Peyer's patch (tissue), 4 donors: Measurements from ENCODE around the gene RSU1.

ENCODE experiments used
- POLR2A ChIP-seq, 2 donors: fragments of 450-650 bp; IDR thresholded peaks; one replicate each; pipeline ENCODE4 v1.5.1; 2017; ENCODE audit warnings: antibody characterized with exemption in 2 of 2, mild to moderate bottlenecking in 2 of 2, moderate library complexity in 2 of 2
- TF ChIP-seq, protein P1 (sequence below), 6 experiments: fragments of 450-650 bp in 4 of 6; fragments of 200-600 bp in 2 of 6; sonication (generic) in 1 of 6; IDR thresholded peaks; one replicate each; pipeline ENCODE4 v1.5.1; 2017 to 2019; ENCODE audit warnings: antibody characterized with exemption in 6 of 6, mild to moderate bottlenecking in 3 of 6, moderate library complexity in 1 of 6

- TF ChIP-seq, protein P1, sequence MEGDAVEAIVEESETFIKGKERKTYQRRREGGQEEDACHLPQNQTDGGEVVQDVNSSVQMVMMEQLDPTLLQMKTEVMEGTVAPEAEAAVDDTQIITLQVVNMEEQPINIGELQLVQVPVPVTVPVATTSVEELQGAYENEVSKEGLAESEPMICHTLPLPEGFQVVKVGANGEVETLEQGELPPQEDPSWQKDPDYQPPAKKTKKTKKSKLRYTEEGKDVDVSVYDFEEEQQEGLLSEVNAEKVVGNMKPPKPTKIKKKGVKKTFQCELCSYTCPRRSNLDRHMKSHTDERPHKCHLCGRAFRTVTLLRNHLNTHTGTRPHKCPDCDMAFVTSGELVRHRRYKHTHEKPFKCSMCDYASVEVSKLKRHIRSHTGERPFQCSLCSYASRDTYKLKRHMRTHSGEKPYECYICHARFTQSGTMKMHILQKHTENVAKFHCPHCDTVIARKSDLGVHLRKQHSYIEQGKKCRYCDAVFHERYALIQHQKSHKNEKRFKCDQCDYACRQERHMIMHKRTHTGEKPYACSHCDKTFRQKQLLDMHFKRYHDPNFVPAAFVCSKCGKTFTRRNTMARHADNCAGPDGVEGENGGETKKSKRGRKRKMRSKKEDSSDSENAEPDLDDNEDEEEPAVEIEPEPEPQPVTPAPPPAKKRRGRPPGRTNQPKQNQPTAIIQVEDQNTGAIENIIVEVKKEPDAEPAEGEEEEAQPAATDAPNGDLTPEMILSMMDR (IDR thresholded peaks at IDR 0.05), result no peak
- TF ChIP-seq POLR2A (IDR thresholded peaks at IDR 0.05), result no peak
Observed at GRCh38 chr10:16820421-16820820, 3.2 kb upstream of the RSU1 start.
